Naive thymus-derived CD8-positive, alpha-beta T cell (primary cell): ENCODE measurements around the gene OLAH. TPM values are rescaled to one million over a fixed set of nuclear protein-coding genes. Genes with fewer than 3 reads are reported as not detected.

Source experiments
- ATAC-seq, 2 donors: fragments of 150-1000 bp; cut with Tn5 transposase in 1 of 2; sonication (Bioruptor Pico), chemical (Tn5 transposase) in 1 of 2; 1 replicate in 1 of 2; 2 replicates in 1 of 2; pipeline ENCODE4 v1.10.0; 2021; ENCODE audit warnings: mild to moderate bottlenecking in 2 of 2, moderate library complexity in 2 of 2
- POLR2A ChIA-PET: fragments of 350-600 bp; sonication (Branson Sonifier 250); formaldehyde crosslinking; loops from one replicate; lab custom pipeline; 2021; ENCODE audit warnings: antibody characterized with exemption; lab: Charles Lee
- DNase-seq, 10 donors: peaks; one replicate each; pipeline versions ENCODE4 v3.0.0 to v3.0.0-alpha.2; 2020 to 2022
- H3K27ac Mint-ChIP-seq, 10 donors: one replicate each; pipeline ENCODE4 v1.8.0; 2020 to 2022; ENCODE audit warnings: mild to moderate bottlenecking in 10 of 10, mixed read lengths in 10 of 10, moderate library complexity in 4 of 10, inconsistent platforms in 1 of 10
- H3K27me3 Mint-ChIP-seq, 5 donors: one replicate each; pipeline ENCODE4 v1.8.0; 2021 to 2022; ENCODE audit warnings: mixed read lengths in 5 of 5
- H3K36me3 Mint-ChIP-seq, 3 donors: one replicate each; pipeline ENCODE4 v1.8.0; 2020 to 2022; ENCODE audit warnings: mixed read lengths in 3 of 3, mild to moderate bottlenecking in 2 of 3, inconsistent platforms in 1 of 3
- H3K4me1 Mint-ChIP-seq, 4 donors: one replicate each; pipeline ENCODE4 v1.8.0; 2021 to 2022; ENCODE audit warnings: mixed read lengths in 4 of 4
- H3K4me3 Mint-ChIP-seq, 10 donors: one replicate each; pipeline ENCODE4 v1.8.0; 2020 to 2022; ENCODE audit warnings: mild to moderate bottlenecking in 10 of 10, mixed read lengths in 10 of 10, moderate library complexity in 6 of 10, inconsistent platforms in 1 of 10
- H3K9me3 Mint-ChIP-seq, 9 donors: one replicate each; pipeline ENCODE4 v1.8.0; 2020 to 2022; ENCODE audit warnings: mixed read lengths in 9 of 9, mild to moderate bottlenecking in 3 of 9, inconsistent platforms in 1 of 9, moderate library complexity in 1 of 9
- polyA plus RNA-seq, 3 donors: library from polyadenylated mRNA; unstranded; fragments of 300-500 nt; fragmentation: Illumina TruSeq; gene quantifications; one replicate each; pipeline ENCODE4 v1.2.3, GENCODE V29; 2021
- total RNA-seq, 8 experiments: library from RNA in 2 of 8; stranded (reverse) in 2 of 8; gene quantifications; one replicate each; pipeline ENCODE4 v1.2.3 and lab custom pipeline; 2021 to 2026

The OLAH gene
- total and polyA plus RNA-seq, 5 experiments from 2014 or later = not detected

GRCh38 chr10:15045380-15045779 is 1.6 kb downstream of the OLAH start:
- Mint-ChIP-seq H3K27me3 (no peaks in the 10 kb centered on the region), H3K4me3 (no peak overlapping the region), H3K36me3 (peaks cover 0 to 5% (median 0%) of the 10 kb centered on the region in 3 donors), H3K27ac (no peak overlapping the region), H3K9me3 (peaks cover 0 to 10% (median 0%) of the 10 kb centered on the region in 9 donors), H3K4me1 (peaks cover 2 to 7% (median 2%) of the 10 kb centered on the region in 4 donors)
- no peak for DNase-seq
- POLR2A ChIA-PET = no interaction called here
- no peak for ATAC-seq

DNA sequence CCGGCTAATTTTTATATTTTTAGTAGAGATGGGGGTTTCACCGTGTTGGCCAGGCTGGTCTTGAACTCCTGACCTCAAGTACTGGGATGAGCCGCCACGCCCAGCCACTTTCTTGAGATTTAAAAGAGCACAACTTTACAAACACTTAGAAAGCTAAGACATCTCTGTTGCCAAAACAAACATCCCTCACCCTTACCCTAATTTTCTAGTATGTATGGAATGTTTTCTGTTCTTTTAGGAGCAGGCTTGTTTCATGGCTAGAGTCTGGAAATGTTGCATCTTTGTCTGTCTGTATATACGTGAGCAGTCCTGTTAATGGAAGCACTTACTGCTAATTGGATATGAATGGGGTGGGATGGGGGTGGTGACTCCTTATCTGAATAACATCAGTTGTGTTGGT is 2.9 kb downstream of the OLAH start:
- POLR2A ChIA-PET = no interaction called here
- peaks cover 0 to 10% (median 0%) of the 10 kb centered on the region in 9 donors for H3K9me3 Mint-ChIP-seq
- no peak overlapping the region for H3K4me3 Mint-ChIP-seq
- DNase-seq (no peak), ATAC-seq (no peak)
- peaks cover 2 to 7% (median 2%) of the 10 kb centered on the region in 4 donors for H3K4me1 Mint-ChIP-seq
- peaks cover 0 to 5% (median 0%) of the 10 kb centered on the region in 3 donors for H3K36me3 Mint-ChIP-seq
- H3K27ac Mint-ChIP-seq = peak overlapping the region in 1 of 10 donors; percentile 84
- H3K27me3 Mint-ChIP-seq = no peaks in the 10 kb centered on the region

DNA sequence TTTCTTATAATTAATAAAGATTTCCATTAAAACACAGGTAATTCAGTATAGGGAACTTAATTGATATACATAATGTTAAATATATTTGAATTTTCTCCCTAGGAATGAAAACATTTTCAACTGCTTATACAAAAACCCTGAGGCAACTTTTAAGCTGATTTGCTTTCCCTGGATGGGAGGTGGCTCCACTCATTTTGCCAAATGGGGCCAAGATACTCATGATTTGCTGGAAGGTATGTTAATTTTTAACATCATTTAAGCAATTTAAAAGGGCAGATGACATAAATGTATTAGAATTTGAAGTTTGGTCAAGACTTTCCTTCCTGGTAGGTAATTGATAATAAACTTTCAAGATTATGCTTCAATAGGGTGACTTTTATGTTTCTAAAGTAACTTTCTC is 5.8 kb downstream of the OLAH start:
- H3K9me3 Mint-ChIP-seq = no peaks in the 10 kb centered on the region
- H3K27me3 Mint-ChIP-seq = peaks cover 0 to 3% (median 0%) of the 10 kb centered on the region in 5 donors
- POLR2A ChIA-PET = no interaction called here
- H3K27ac Mint-ChIP-seq = no peak overlapping the region
- no peaks in the 10 kb centered on the region for H3K36me3 Mint-ChIP-seq
- no peak overlapping the region for H3K4me3 Mint-ChIP-seq
- DNase-seq (no peak), ATAC-seq (no peak)
- H3K4me1 Mint-ChIP-seq = no peaks in the 10 kb centered on the region

DNA sequence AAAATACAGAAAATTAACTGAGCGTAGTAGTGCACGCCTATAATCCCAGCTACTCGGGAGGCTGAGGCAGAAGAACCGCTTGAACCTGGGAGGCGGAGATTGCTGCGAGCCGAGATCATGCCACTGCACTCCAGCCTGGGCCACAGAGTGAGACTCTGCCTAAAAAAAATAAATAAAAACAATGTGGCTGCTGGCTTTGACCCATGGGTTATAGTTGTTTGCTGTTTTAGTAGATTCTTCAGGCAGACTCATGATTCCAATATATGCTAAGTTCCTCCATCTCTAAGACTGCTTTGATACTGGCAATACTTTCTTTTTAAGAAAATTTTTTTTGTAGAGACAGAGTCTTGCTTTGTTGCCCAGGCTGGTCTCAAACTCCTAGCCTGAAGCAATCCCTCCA is 8.4 kb downstream of the OLAH start:
- no peaks in the 10 kb centered on the region for H3K36me3 Mint-ChIP-seq
- DNase-seq = no peak
- H3K4me1 Mint-ChIP-seq = no peaks in the 10 kb centered on the region
- POLR2A ChIA-PET = no interaction called here
- H3K27ac Mint-ChIP-seq = no peak overlapping the region
- H3K4me3 Mint-ChIP-seq = no peak overlapping the region
- no peaks in the 10 kb centered on the region for H3K9me3 Mint-ChIP-seq
- ATAC-seq = no peak
- peaks cover 0 to 3% (median 0%) of the 10 kb centered on the region in 5 donors for H3K27me3 Mint-ChIP-seq

DNA sequence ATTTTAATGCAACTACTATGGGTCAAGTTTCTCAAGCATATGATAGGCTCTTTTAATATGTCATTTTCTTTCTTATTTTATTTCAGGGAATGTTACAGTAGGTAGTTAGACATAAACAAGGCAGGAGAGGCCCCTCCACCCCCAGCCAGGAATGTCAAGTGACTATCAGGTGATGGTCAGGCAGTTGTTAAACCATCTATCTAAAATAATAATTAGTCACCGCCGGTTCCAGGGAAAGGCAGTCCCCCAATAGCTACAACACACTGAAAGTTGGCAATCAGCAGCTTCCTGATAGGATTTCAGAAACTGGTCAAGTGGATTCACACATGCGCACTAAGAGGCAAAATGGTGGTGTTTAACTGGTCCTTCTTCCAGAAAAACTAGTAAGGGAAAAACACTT is 9.3 kb downstream of the OLAH start:
- no peaks in the 10 kb centered on the region for H3K9me3 Mint-ChIP-seq
- POLR2A ChIA-PET = no interaction called here
- no peaks in the 10 kb centered on the region for H3K36me3 Mint-ChIP-seq
- peaks cover 0 to 5% (median 0%) of the 10 kb centered on the region in 5 donors for H3K27me3 Mint-ChIP-seq
- ATAC-seq = no peak
- no peak for DNase-seq
- H3K4me1 Mint-ChIP-seq = no peaks in the 10 kb centered on the region
- H3K4me3 Mint-ChIP-seq = no peak overlapping the region
- H3K27ac Mint-ChIP-seq = no peak overlapping the region

DNA sequence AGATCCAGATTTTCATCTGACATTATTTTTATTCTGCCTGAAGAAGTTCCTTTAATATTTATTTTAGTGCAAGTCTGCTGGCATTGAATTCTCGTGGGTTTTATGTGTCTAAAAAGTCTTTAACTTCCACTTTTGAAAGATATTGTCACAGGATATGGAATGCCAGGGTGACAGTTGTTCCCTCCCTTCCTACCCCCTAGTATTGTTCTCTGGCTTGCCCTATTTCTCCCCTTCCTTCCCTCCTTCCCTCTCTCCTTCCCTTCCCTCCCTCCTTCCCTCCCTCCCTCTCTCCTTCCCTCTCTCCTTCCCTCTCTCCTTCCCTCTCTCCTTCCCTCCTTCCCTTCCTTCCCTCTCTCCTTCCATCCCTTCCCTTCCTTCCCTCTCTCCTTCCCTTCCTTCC is 14.9 kb downstream of the OLAH start:
- Mint-ChIP-seq H3K27ac (no peak overlapping the region), H3K36me3 (peaks cover 0 to 18% (median 15%) of the 10 kb centered on the region in 3 donors), H3K4me1 (no peaks in the 10 kb centered on the region), H3K27me3 (peaks cover 2 to 20% (median 9%) of the 10 kb centered on the region in 5 donors), H3K9me3 (peaks cover 9 to 24% (median 17%) of the 10 kb centered on the region in 9 donors), H3K4me3 (no peak overlapping the region)
- POLR2A ChIA-PET = no interaction called here
- DNase-seq = no peak
- no peak for ATAC-seq

- peaks cover 9 to 24% (median 17%) of the 10 kb centered on the region in 9 donors for H3K9me3 Mint-ChIP-seq
- H3K27ac Mint-ChIP-seq = no peak overlapping the region
- no peak for DNase-seq
- peaks cover 0 to 18% (median 15%) of the 10 kb centered on the region in 3 donors for H3K36me3 Mint-ChIP-seq
- no peaks in the 10 kb centered on the region for H3K4me1 Mint-ChIP-seq
- H3K4me3 Mint-ChIP-seq = no peak overlapping the region
- peaks cover 2 to 23% (median 9%) of the 10 kb centered on the region in 5 donors for H3K27me3 Mint-ChIP-seq
- no peak for ATAC-seq
- POLR2A ChIA-PET = no interaction called here
These were observed 16.2 kb downstream of the OLAH start for GRCh38 chr10:15059914-15060313.

- no peak for ATAC-seq
These were observed 16.9 kb downstream of the OLAH start for GRCh38 chr10:15060638-15061037.

GRCh38 chr10:15067154-15067553 is 23.4 kb downstream of the OLAH start:
- no peak for DNase-seq
- Mint-ChIP-seq H3K4me1 (no peaks in the 10 kb centered on the region), H3K4me3 (no peak overlapping the region), H3K36me3 (peaks cover 0 to 6% (median under 1%) of the 10 kb centered on the region in 3 donors), H3K27ac (no peak overlapping the region), H3K27me3 (peaks cover 2 to 8% (median 4%) of the 10 kb centered on the region in 5 donors), H3K9me3 (peaks cover 0 to 11% (median 5%) of the 10 kb centered on the region in 9 donors)
- ATAC-seq = no peak
- POLR2A ChIA-PET = interaction anchor here (0.6 kb wide), 1 partner anchor 36 kb away, joined by 3 read pairs; no protein-coding TSS in a partner anchor

More at GRCh38 chr10:15060638-15061037, 16.9 kb downstream of the OLAH start:
- Mint-ChIP-seq H3K4me3 (no peak overlapping the region), H3K36me3 (peaks cover 0 to 25% (median 15%) of the 10 kb centered on the region in 3 donors), H3K27me3 (peaks cover 2 to 23% (median 12%) of the 10 kb centered on the region in 5 donors), H3K9me3 (peaks cover 10 to 29% (median 19%) of the 10 kb centered on the region in 9 donors), H3K4me1 (no peaks in the 10 kb centered on the region), H3K27ac (no peak overlapping the region)
- DNase-seq = no peak
- POLR2A ChIA-PET = no interaction called here

- POLR2A ChIA-PET = no interaction called here
- peaks cover 2 to 13% (median 4%) of the 10 kb centered on the region in 5 donors for H3K27me3 Mint-ChIP-seq
- no peaks in the 10 kb centered on the region for H3K4me1 Mint-ChIP-seq
- DNase-seq (no peak), ATAC-seq (no peak)
- peaks cover 0 to 6% (median 3%) of the 10 kb centered on the region in 3 donors for H3K36me3 Mint-ChIP-seq
- H3K9me3 Mint-ChIP-seq = peaks cover 0 to 11% (median 4%) of the 10 kb centered on the region in 9 donors
- H3K4me3 Mint-ChIP-seq = no peak overlapping the region
- H3K27ac Mint-ChIP-seq = no peak overlapping the region
These were observed 25.1 kb downstream of the OLAH start for GRCh38 chr10:15068802-15069201.

- peaks cover 0 to 11% (median 4%) of the 10 kb centered on the region in 9 donors for H3K9me3 Mint-ChIP-seq
- H3K4me1 Mint-ChIP-seq = no peaks in the 10 kb centered on the region
- H3K36me3 Mint-ChIP-seq = peaks cover 0 to 6% (median 3%) of the 10 kb centered on the region in 3 donors
- H3K4me3 Mint-ChIP-seq = no peak overlapping the region
- H3K27ac Mint-ChIP-seq = no peak overlapping the region
- peaks cover 2 to 13% (median 4%) of the 10 kb centered on the region in 5 donors for H3K27me3 Mint-ChIP-seq
- DNase-seq (no peak), ATAC-seq (no peak)
- POLR2A ChIA-PET = no interaction called here
These were observed 25.5 kb downstream of the OLAH start for GRCh38 chr10:15069230-15069629.

DNA sequence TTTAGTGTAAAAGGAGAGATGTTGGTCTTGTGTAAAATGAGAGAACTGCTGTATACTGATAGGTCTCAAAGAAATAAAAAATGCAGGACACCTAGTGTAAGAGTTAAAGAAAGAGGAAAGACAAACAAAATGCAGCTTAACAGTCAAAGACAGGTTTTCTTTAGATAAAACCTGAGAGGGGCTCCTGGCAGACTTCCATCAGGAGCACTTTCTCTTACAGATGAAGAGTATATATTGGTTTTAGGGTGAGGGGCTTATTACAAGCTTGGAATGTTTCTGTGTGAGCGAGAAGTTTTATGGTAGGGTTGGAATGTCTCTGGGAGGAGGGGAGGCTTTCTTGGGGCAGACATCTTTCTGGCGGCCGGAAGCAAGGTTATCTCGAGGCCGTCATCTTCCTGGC is 28.6 kb downstream of the OLAH start:
- Mint-ChIP-seq H3K9me3 (peaks cover 0 to 7% (median 0%) of the 10 kb centered on the region in 9 donors), H3K4me1 (no peaks in the 10 kb centered on the region), H3K4me3 (no peak overlapping the region), H3K27me3 (peaks cover 0 to 9% (median 1%) of the 10 kb centered on the region in 5 donors), H3K36me3 (peaks cover 0 to 3% (median 0%) of the 10 kb centered on the region in 3 donors), H3K27ac (no peak overlapping the region)
- ATAC-seq (no peak), DNase-seq (no peak)
- POLR2A ChIA-PET = no interaction called here

DNA sequence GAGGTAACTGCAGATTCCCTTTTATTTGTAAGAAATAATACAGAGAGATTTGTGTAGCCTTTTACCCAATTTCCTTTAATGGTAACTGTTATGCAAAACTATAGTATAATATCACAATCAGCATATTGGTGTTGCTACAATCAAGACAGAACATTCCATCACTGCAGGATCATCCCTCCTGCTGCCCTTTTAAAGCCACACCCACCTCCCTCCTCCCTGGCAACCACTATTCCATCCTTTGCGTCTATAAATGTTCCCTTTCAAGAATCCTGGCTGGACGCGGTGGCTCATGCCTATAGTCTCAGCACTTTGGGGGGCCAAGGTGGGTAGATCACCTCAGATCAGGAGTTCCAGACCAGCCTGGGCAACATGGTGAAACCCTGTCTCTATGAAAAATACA is 31.7 kb downstream of the OLAH start:
- Mint-ChIP-seq H3K4me1 (no peaks in the 10 kb centered on the region), H3K27me3 (peaks cover 0 to 5% (median 0%) of the 10 kb centered on the region in 5 donors), H3K9me3 (no peaks in the 10 kb centered on the region), H3K4me3 (no peak overlapping the region), H3K36me3 (peaks cover 0 to 3% (median 0%) of the 10 kb centered on the region in 3 donors), H3K27ac (peak overlapping the region in 1 of 10 donors; percentile 59)
- DNase-seq (no peak), ATAC-seq (no peak)
- POLR2A ChIA-PET = no interaction called here
